SK-N-SH (cell line): Measurements from ENCODE around the gene VPS8. TPM values are rescaled to one million over a fixed set of nuclear protein-coding genes. Genes with fewer than 3 reads are reported as not detected.

Source experiments
- CTCF ChIA-PET: fragments of 300-600, 350-600 bp; formaldehyde crosslinking; extraction: SDS; loops from one replicate; lab custom pipeline; 2021; lab: Yijun Ruan, JAX
- POLR2A ChIA-PET: fragments of 350-600 bp; sonication (Branson Sonifier 250); formaldehyde crosslinking; extraction: SDS; loops from one replicate; lab custom pipeline; 2020; ENCODE audit warnings: antibody characterized with exemption, inconsistent platforms; lab: Yijun Ruan, JAX
- DNase-seq: peaks from one replicate; pipeline ENCODE4 v3.0.0; 2012
- H2AFZ ChIP-seq: fragments of 200-600 bp; sonication (generic); 2 replicates; pipeline ENCODE4 v1.8.1; 2016; ENCODE audit warnings: antibody characterized with exemption, mild to moderate bottlenecking, low read depth
- H3F3A ChIP-seq: fragments of 200-600 bp; sonication (generic); replicated peaks from 2 replicates; pipeline ENCODE3; 2016; ENCODE audit warnings: antibody characterized with exemption, mild to moderate bottlenecking; ENCODE audit not compliant: insufficient read depth
- H3K27ac ChIP-seq, 2 experiments: fragments of 200-500 bp in 1 of 2; fragments of 200-600 bp in 1 of 2; sonication (Bioruptor generic) in 1 of 2; sonication (generic), shearing (Covaris generic) in 1 of 2; 2 replicates each; pipeline versions ENCODE4 v1.5.1 to v1.6.1; 2014 to 2016; ENCODE audit warnings: low read depth in 2 of 2, inconsistent platforms in 1 of 2, low read length in 1 of 2, mild to moderate bottlenecking in 1 of 2, mixed read lengths in 1 of 2
- H3K27me3 ChIP-seq: fragments of 200-600 bp; sonication (generic), shearing (Covaris generic); 2 replicates; pipeline ENCODE4 v1.6.1; 2016; ENCODE audit warnings: mixed run types; ENCODE audit not compliant: insufficient read depth
- H3K36me3 ChIP-seq, 2 experiments: fragments of 200-500 bp in 1 of 2; fragments of 200-600 bp in 1 of 2; sonication (Bioruptor generic) in 1 of 2; sonication (generic) in 1 of 2; replicated peaks in 1 of 2; 2 replicates each; pipeline versions ENCODE3 to v1.5.1; 2014 to 2016; ENCODE audit warnings: low read length in 1 of 2, mild to moderate bottlenecking in 1 of 2; ENCODE audit not compliant: insufficient read depth in 2 of 2, control insufficient read depth in 1 of 2
- H3K4me1 ChIP-seq, 2 experiments: fragments of 200-500 bp in 1 of 2; fragments of 200-600 bp in 1 of 2; sonication (Bioruptor generic) in 1 of 2; sonication (generic), shearing (Covaris generic) in 1 of 2; 2 replicates each; pipeline versions ENCODE4 v1.5.1 to v1.6.1; 2014 to 2016; ENCODE audit warnings: low read depth in 1 of 2, low read length in 1 of 2, mixed run types in 1 of 2; ENCODE audit not compliant: insufficient read depth in 2 of 2, control insufficient read depth in 1 of 2
- H3K4me2 ChIP-seq: fragments of 200-600 bp; sonication (generic), shearing (Covaris generic); 2 replicates; pipeline ENCODE4 v1.6.1; 2017; ENCODE audit warnings: mixed run types
- H3K4me3 ChIP-seq, 2 experiments: fragments of 200-500 bp in 1 of 2; fragments of 200-600 bp in 1 of 2; sonication (Bioruptor generic) in 1 of 2; sonication (generic), shearing (Covaris generic) in 1 of 2; 2 replicates each; pipeline versions ENCODE4 v1.5.1 to v1.8.1; 2014 to 2016; ENCODE audit warnings: low read depth in 2 of 2, inconsistent platforms in 1 of 2, low read length in 1 of 2, mild to moderate bottlenecking in 1 of 2, mixed read lengths in 1 of 2, moderate library complexity in 1 of 2
- H3K79me2 ChIP-seq: fragments of 200-600 bp; sonication (generic); 2 replicates; pipeline ENCODE4 v1.8.1; 2017; ENCODE audit warnings: mild to moderate bottlenecking; ENCODE audit not compliant: insufficient read depth
- H3K9ac ChIP-seq: fragments of 200-600 bp; sonication (generic); 2 replicates; pipeline ENCODE4 v1.6.1; 2017; ENCODE audit warnings: mixed run types
- H3K9me2 ChIP-seq: fragments of 200-600 bp; sonication (generic); 2 replicates; pipeline ENCODE4 v1.6.1; 2017; ENCODE audit warnings: mixed run types
- H3K9me3 ChIP-seq: fragments of 200-600 bp; sonication (generic); 2 replicates; pipeline ENCODE4 v1.6.1; 2017; ENCODE audit warnings: mixed run types, mild to moderate bottlenecking, moderate library complexity
- H4K20me1 ChIP-seq: fragments of 200-600 bp; sonication (generic); 2 replicates; pipeline ENCODE4 v1.6.1; 2017; ENCODE audit warnings: mild to moderate bottlenecking, mixed run types; ENCODE audit not compliant: insufficient read depth
- CHD2 ChIP-seq: fragments of 150-350 bp; IDR thresholded peaks from 2 replicates; pipeline ENCODE4 v1.6.1; 2018; ENCODE audit warnings: low read length; ENCODE audit not compliant: partially characterized antibody
- ELF1 ChIP-seq: IDR thresholded peaks from 2 replicates; pipeline ENCODE4 v1.4.0; 2012
- EP300 ChIP-seq, 2 experiments: IDR thresholded peaks; 2 replicates each; pipeline versions ENCODE4 v1.4.0 to v1.6.1; 2012; ENCODE audit warnings: borderline replicate concordance in 1 of 2, low read depth in 1 of 2, low read length in 1 of 2
- EZH2phosphoT487 ChIP-seq: fragments of 200-600 bp; sonication (generic); IDR thresholded peaks from 2 replicates; pipeline ENCODE4 v1.6.1; 2017; ENCODE audit warnings: low read depth, mixed run types, mild to moderate bottlenecking, antibody characterized with exemption, moderate library complexity, borderline replicate concordance
- FOSL2 ChIP-seq: IDR thresholded peaks from 2 replicates; pipeline ENCODE4 v1.4.0; 2012; ENCODE audit warnings: low read depth, mild to moderate bottlenecking, moderate library complexity, borderline replicate concordance
- FOXJ3 ChIP-seq: sonication (generic); formaldehyde crosslinking; IDR thresholded peaks from 2 replicates; pipeline ENCODE4 v1.5.1; 2020; ENCODE audit warnings: mild to moderate bottlenecking, missing genetic modification reagents
- GATA2 ChIP-seq: sonication (generic); formaldehyde crosslinking; IDR thresholded peaks from 2 replicates; pipeline ENCODE4 v1.5.0; 2020; ENCODE audit warnings: mild to moderate bottlenecking, missing genetic modification reagents
- JUND ChIP-seq: IDR thresholded peaks from 2 replicates; pipeline ENCODE4 v1.4.0; 2012
- NFIC ChIP-seq: IDR thresholded peaks from 2 replicates; pipeline ENCODE4 v1.4.0; 2012; ENCODE audit warnings: borderline replicate concordance
- POLR2AphosphoS5 ChIP-seq: IDR thresholded peaks from 2 replicates; pipeline ENCODE4 v1.6.1; 2012; ENCODE audit warnings: low read depth, low read length
- RAD21 ChIP-seq: IDR thresholded peaks from 2 replicates; pipeline ENCODE4 v1.6.1; 2012; ENCODE audit warnings: mild to moderate bottlenecking, low read length
- RCOR1 ChIP-seq: fragments of 150-350 bp; IDR thresholded peaks from 2 replicates; pipeline ENCODE4 v1.6.1; 2017; ENCODE audit warnings: antibody characterized with exemption, low read length
- RFX5 ChIP-seq: IDR thresholded peaks from 2 replicates; pipeline ENCODE4 v1.6.1; 2012; ENCODE audit warnings: mild to moderate bottlenecking, improper control_type of control experiment, low read length
- RXRA ChIP-seq: IDR thresholded peaks from 2 replicates; pipeline ENCODE4 v1.4.0; 2012; ENCODE audit warnings: low read depth, mild to moderate bottlenecking, borderline replicate concordance
- TAF1 ChIP-seq: IDR thresholded peaks from 2 replicates; pipeline ENCODE4 v1.6.1; 2012; ENCODE audit warnings: low read depth, mild to moderate bottlenecking, low read length, moderate library complexity, borderline replicate concordance
- TCF12 ChIP-seq: IDR thresholded peaks from 2 replicates; pipeline ENCODE4 v1.4.0; 2012
- YY1 ChIP-seq: IDR thresholded peaks from 2 replicates; pipeline ENCODE4 v1.4.0; 2012; ENCODE audit warnings: low read depth, mild to moderate bottlenecking
- WGBS: methylation state at CpG from one replicate; pipeline ENCODE4 v1.1.6; 2017; ENCODE audit warnings: low lambda C conversion rate; 5-methylcytosine and 5-hydroxymethylcytosine counted together
- polyA plus RNA-seq, 3 experiments: library from polyadenylated mRNA; depleted of rRNA; stranded (reverse); fragments of >200 nt; gene quantifications; 2 replicates each; pipeline ENCODE4 v1.2.3, GENCODE V29; 2012
- TF ChIP-seq, protein P1 (sequence below): fragments of 150-350 bp; IDR thresholded peaks from 2 replicates; pipeline ENCODE4 v1.6.1; 2016; ENCODE audit warnings: mild to moderate bottlenecking, low read depth, low read length
- TF ChIP-seq, protein P2 (sequence below): IDR thresholded peaks from 2 replicates; pipeline ENCODE4 v1.4.0; 2012; ENCODE audit warnings: low read depth, borderline replicate concordance
- TF ChIP-seq, protein P3 (sequence below): IDR thresholded peaks from 2 replicates; pipeline ENCODE4; 2012
- TF ChIP-seq, protein P4 (sequence below): IDR thresholded peaks from 2 replicates; pipeline ENCODE4 v1.6.1; 2012; ENCODE audit warnings: mild to moderate bottlenecking, low read depth, low read length, moderate library complexity

Gene VPS8
- polyA plus RNA-seq, 1 of the 3 experiments (the other 2 are of a cell fraction), result 12.8 TPM

DNA sequence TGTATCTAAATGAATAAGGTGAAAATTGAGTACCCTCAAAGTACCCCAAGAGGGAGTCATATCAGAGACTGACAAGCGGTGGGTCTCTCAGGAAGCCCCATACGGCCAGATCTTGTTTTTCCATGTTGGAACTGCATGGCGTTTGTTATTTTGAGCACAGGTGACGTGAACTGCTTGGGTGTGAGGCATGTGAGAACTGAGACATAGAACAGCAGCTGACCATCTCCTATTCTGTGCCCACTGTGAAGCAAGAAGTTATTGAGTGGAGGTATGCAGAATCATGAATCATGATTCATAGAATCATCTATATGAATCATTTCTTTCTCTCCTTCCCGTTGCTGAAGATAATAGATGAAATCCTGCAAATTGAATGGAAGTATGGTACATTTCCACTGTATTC, 4.6 kb downstream of the VPS8 start:
- WGBS, result 81% methylated on average over 5 of the region's 5 CpGs
- no peak overlapping the region for H3K27ac ChIP-seq
- H3K9me2 ChIP-seq, result no peaks in the 10 kb centered on the region
- no peaks in the 10 kb centered on the region for H3K27me3 ChIP-seq
- H3K4me2 ChIP-seq, result no peak overlapping the region
- CTCF ChIA-PET, result interaction anchor here (1.3 kb wide), 1 partner anchor 31 kb away, joined by 3 read pairs; no protein-coding TSS in a partner anchor
- DNase-seq, result no peak
- H3K79me2 ChIP-seq, result peaks cover 32% of the 10 kb centered on the region
- no peaks in the 10 kb centered on the region; the same call in 1 of the 2 replicates for H4K20me1 ChIP-seq
- POLR2A ChIA-PET, result no interaction called here
- H3K4me3 ChIP-seq, result no peak overlapping the region
- H2AFZ ChIP-seq, result no peak overlapping the region
- H3K4me1 ChIP-seq, result peaks cover 0 to 7% of the 10 kb centered on the region in 2 experiments; a peak in 3 of 4 replicates
- no peak for TF ChIP-seq EZH2phosphoT487
- 0 out of 2 replicates have a peak, but pooled peaks have one; percentile 22 for TF ChIP-seq JUND
- TF ChIP-seq EP300 (IDR thresholded peaks at IDR 0.05; ENCODE audit: borderline replicate concordance in 1 of 2, low read depth in 1 of 2, low read length in 1 of 2), result no peak
- peak; percentile 55; the same call in 1 of the 2 replicates for TF ChIP-seq FOSL2
- no peak for TF ChIP-seq RFX5
- TF ChIP-seq, protein P1, sequence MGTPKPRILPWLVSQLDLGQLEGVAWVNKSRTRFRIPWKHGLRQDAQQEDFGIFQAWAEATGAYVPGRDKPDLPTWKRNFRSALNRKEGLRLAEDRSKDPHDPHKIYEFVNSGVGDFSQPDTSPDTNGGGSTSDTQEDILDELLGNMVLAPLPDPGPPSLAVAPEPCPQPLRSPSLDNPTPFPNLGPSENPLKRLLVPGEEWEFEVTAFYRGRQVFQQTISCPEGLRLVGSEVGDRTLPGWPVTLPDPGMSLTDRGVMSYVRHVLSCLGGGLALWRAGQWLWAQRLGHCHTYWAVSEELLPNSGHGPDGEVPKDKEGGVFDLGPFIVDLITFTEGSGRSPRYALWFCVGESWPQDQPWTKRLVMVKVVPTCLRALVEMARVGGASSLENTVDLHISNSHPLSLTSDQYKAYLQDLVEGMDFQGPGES, result no peak
- TF ChIP-seq ELF1, result no peak
- TF ChIP-seq RXRA, result no peak
- no peak for TF ChIP-seq TAF1
- peaks cover 3% of the 10 kb centered on the region in 2 experiments for H3K36me3 ChIP-seq
- no peak overlapping the region for H3K9ac ChIP-seq
- no peaks in the 10 kb centered on the region for H3F3A ChIP-seq
- H3K9me3 ChIP-seq, result no peaks in the 10 kb centered on the region

DNA sequence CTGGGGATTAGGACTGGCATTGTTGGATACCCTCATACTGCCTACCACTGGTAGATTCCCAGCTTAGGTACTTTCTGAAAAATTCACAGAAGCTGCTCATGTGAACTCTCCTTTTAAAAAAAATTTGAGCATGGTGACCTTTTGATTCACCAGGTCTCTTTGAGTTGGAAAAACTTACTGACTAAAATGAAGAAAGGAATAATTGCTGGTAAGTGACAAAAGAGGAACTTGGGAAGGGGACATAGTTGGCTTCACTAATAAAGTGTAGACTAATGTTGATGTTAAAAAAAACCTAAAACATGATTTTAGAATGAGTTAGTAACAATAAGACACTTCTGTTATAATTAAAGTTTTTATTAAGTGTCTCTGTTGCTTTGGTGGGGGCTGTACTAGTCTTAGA, 8.6 kb downstream of the VPS8 start:
- POLR2A ChIA-PET, result no interaction called here
- TF ChIP-seq, protein P2, sequence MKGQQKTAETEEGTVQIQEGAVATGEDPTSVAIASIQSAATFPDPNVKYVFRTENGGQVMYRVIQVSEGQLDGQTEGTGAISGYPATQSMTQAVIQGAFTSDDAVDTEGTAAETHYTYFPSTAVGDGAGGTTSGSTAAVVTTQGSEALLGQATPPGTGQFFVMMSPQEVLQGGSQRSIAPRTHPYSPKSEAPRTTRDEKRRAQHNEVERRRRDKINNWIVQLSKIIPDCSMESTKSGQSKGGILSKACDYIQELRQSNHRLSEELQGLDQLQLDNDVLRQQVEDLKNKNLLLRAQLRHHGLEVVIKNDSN, result no peak
- no peak for TF ChIP-seq CHD2
- no peak for TF ChIP-seq RAD21
- TF ChIP-seq JUND, result no peak
- TF ChIP-seq FOXJ3 (CRISPR knock-in tag), result no peak
- TF ChIP-seq TAF1, result no peak
- no peak for TF ChIP-seq YY1
- TF ChIP-seq, protein P3, sequence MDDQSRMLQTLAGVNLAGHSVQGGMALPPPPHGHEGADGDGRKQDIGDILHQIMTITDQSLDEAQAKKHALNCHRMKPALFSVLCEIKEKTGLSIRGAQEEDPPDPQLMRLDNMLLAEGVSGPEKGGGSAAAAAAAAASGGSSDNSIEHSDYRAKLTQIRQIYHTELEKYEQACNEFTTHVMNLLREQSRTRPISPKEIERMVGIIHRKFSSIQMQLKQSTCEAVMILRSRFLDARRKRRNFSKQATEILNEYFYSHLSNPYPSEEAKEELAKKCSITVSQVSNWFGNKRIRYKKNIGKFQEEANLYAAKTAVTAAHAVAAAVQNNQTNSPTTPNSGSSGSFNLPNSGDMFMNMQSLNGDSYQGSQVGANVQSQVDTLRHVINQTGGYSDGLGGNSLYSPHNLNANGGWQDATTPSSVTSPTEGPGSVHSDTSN, result no peak
- no peak for TF ChIP-seq POLR2AphosphoS5
- no peak for TF ChIP-seq TCF12
- no peak for TF ChIP-seq NFIC
- TF ChIP-seq, protein P4, sequence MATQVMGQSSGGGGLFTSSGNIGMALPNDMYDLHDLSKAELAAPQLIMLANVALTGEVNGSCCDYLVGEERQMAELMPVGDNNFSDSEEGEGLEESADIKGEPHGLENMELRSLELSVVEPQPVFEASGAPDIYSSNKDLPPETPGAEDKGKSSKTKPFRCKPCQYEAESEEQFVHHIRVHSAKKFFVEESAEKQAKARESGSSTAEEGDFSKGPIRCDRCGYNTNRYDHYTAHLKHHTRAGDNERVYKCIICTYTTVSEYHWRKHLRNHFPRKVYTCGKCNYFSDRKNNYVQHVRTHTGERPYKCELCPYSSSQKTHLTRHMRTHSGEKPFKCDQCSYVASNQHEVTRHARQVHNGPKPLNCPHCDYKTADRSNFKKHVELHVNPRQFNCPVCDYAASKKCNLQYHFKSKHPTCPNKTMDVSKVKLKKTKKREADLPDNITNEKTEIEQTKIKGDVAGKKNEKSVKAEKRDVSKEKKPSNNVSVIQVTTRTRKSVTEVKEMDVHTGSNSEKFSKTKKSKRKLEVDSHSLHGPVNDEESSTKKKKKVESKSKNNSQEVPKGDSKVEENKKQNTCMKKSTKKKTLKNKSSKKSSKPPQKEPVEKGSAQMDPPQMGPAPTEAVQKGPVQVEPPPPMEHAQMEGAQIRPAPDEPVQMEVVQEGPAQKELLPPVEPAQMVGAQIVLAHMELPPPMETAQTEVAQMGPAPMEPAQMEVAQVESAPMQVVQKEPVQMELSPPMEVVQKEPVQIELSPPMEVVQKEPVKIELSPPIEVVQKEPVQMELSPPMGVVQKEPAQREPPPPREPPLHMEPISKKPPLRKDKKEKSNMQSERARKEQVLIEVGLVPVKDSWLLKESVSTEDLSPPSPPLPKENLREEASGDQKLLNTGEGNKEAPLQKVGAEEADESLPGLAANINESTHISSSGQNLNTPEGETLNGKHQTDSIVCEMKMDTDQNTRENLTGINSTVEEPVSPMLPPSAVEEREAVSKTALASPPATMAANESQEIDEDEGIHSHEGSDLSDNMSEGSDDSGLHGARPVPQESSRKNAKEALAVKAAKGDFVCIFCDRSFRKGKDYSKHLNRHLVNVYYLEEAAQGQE, result no peak
- TF ChIP-seq GATA2 (CRISPR knock-in tag), result no peak
- TF ChIP-seq RCOR1, result no peak
- TF ChIP-seq, all 33 proteins: peak for 0
- H3F3A ChIP-seq, result no peaks in the 10 kb centered on the region
- H3K9ac ChIP-seq, result no peak overlapping the region
- H3K36me3 ChIP-seq, result peaks cover 3% of the 10 kb centered on the region in 2 experiments
- H3K9me3 ChIP-seq, result no peaks in the 10 kb centered on the region
- no peaks in the 10 kb centered on the region for H3K4me1 ChIP-seq
- H4K20me1 ChIP-seq, result no peaks in the 10 kb centered on the region
- no peaks in the 10 kb centered on the region for H3K9me2 ChIP-seq
- no peak for DNase-seq
- H3K27ac ChIP-seq, result no peak overlapping the region
- no peak overlapping the region for H3K4me3 ChIP-seq
- no peak overlapping the region for H3K4me2 ChIP-seq
- no peak overlapping the region for H2AFZ ChIP-seq
- peaks cover 5% of the 10 kb centered on the region; the same call in 1 of the 2 replicates for H3K79me2 ChIP-seq
- CTCF ChIA-PET, result interaction anchor here (1.4 to 1.8 kb wide), 2 partner anchors 9 to 16 kb away, joined by 3 to 6 read pairs; partner anchors contain the start of gene VPS8
- H3K27me3 ChIP-seq, result no peaks in the 10 kb centered on the region
